WTC11 (cell line): Measurements from ENCODE around the gene CD300LG.

Experiments
- NFATC4 ChIP-seq: fragments of 250-450 bp; sonication (Bioruptor Pico); IDR thresholded peaks from 2 replicates; pipeline ENCODE4 v1.9.0; 2021; ENCODE audit warnings: mild to moderate bottlenecking
- USF2 ChIP-seq: sonication (generic); formaldehyde crosslinking; IDR thresholded peaks from 2 replicates; pipeline ENCODE4 v1.8.1; 2023; ENCODE audit warnings: mild to moderate bottlenecking, missing genetic modification reagents, moderate library complexity

DNA sequence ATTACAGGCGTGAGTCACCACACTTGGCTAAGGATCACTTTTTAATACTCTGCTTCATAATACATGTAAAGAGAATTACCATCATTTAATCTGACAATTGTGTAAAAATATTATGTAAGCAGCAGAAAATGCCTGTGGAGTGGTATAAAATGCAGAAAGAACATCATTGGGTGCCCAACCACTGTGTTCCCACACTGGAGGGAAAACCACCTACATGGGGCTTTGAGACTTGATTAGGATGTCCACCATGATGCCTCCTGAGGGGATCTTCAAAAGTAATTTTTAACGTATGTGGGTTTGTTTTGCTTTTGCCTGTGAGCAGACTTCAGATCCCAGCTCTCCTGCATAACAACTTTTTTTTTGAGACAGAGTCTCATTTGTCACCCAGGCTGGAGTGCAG is 47.9 kb upstream of the CD300LG start:
- TF ChIP-seq USF2 (CRISPR knock-in tag): no peak
- TF ChIP-seq NFATC4 (CRISPR knock-in tag): no peak
